ENCODE measurements around the gene SYNC.
"Not testable (repeated sequence)": the region's sequence is repeated elsewhere in the genome, so short reads cannot be mapped to it uniquely, and the experiment has no call there.

Gene SYNC

DNA sequence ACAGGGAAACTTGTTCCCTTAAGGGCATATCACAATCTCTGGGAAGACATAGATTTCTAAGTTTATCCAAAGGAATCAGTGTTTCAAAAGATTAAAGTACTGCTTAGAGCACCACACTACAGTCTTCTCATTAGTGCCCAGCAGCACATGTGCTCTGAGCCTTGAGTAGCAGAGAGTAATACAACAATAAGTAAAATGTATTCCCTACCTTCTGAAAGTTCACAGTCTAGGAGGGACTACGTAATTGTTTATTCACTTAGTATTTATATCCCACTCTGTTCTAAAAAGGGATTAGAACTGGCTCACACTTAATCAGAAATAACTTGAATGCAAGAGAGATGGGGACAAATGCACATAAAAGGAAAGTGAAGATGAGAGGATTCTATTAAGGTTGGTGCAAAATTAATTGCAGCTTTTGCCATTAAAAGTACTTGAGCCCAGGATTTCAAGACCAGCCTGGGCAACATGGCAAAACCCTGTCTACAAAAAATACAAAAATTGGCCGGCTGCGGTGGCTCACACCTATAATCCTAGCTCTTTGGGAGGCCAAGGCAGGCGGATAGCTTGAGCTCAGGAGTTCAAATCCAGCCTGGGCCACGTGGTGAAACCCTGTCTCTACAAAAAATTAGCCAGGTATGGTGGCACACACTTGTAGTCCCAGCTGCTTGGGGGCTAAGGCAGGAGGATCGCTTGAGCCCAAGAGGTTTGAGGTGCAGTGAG is 9.0 kb downstream of the SYNC start:
- no peak for DNase-seq (ENCODE audit: low read depth, low spot score)

- DNase-seq (ENCODE audit: low read depth, low spot score), result no peak
These were observed 16.2 kb downstream of the SYNC start for GRCh38 chr1:32686387-32686786.

- DNase-seq (ENCODE audit: low read depth, low spot score), result no peak
These were observed 17.1 kb downstream of the SYNC start for GRCh38 chr1:32685498-32685897.

- no peak for DNase-seq (ENCODE audit: low read depth, low spot score)
These were observed 18.3 kb downstream of the SYNC start for GRCh38 chr1:32684167-32684811.

DNA sequence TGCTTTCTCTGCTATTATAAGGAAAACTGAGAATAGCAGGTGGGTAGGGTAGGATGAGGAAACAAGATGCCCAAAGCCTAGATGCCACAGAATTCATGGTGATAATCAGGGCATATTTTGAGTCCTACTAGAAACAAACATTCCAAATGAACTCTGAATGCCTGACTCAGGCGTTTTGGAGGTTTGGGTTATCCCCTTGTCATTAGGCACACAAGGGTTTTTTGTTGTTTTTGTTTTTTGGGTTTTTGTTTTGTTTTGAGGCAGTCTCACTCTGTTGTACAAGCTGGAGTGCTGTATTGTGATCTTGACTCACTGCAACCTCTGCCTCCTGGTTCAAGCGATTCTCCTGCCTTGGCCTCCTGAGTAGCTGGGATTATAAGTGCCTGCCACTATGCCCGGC is 19.2 kb downstream of the SYNC start:
- DNase-seq (ENCODE audit: low read depth, low spot score), result no peak

DNA sequence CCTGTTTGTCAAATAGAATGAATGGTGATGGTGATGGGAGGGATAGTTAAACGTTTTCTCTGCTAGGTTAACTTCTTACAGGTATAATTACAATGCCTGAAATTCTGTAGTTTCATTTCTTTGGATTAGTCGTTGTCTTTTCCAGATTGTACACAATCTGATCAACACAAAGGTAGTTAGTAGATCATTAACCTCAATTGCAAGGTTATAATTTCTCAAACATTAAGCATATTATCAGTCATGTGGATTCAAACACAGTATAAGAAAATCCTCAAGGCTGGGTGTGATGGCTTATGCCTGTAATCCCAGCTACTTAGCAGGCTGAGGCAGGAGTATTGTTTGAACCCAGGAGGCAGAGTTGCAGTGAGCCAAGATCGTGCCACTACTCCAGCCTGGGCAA is 20.6 kb downstream of the SYNC start:
- DNase-seq (ENCODE audit: low read depth, low spot score), result no peak

GRCh38 chr1:32681509-32681908 is 21.1 kb downstream of the SYNC start:
- no peak for DNase-seq (ENCODE audit: low read depth, low spot score)

GRCh38 chr1:32680642-32681041 is 21.9 kb downstream of the SYNC start:
- DNase-seq (ENCODE audit: low read depth, low spot score), result no peak

GRCh38 chr1:32679993-32680392 is 22.6 kb downstream of the SYNC start:
- DNase-seq (ENCODE audit: low read depth, low spot score), result not testable (repeated sequence)

DNA sequence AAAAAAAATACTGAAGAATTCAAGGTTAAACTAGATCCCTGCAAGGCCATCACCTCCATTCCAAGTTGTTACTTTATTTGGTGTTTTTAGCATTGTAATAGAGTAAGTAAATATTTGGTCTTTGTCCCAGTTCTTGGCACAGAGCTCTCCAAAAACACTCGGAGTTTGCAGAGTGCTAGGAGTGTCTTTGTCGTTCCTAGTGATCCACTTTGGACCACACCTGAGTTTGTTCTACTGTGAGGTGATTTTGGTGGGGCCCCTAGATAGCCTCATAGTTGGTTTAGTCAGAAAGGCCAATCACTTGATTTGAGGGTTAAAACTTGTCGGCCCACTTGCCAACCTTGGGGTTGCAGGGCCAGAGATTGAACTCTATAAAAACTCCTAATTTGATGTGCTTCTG is 25.6 kb downstream of the SYNC start:
- DNase-seq (ENCODE audit: low read depth, low spot score), result no peak

DNA sequence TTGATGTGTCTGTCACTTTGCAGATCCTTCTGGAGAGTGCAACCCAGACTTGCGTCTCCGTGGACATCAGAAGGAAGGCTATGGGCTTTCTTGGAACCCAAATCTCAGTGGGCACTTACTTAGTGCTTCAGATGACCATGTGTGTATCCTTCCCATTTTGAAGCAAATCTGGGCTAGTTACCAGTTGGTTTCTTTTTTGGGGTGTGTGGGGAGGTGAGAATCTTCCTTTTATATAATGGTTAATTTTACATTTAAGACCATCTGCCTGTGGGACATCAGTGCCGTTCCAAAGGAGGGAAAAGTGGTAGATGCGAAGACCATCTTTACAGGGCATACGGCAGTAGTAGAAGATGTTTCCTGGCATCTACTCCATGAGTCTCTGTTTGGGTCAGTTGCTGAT is 33.9 kb downstream of the SYNC start:
- not testable (repeated sequence) for DNase-seq (ENCODE audit: low read depth, low spot score)

- DNase-seq (ENCODE audit: low read depth, low spot score), result no peak
These were observed 35.5 kb downstream of the SYNC start for GRCh38 chr1:32666901-32667566.

GRCh38 chr1:32665915-32666314 is 36.7 kb downstream of the SYNC start:
- no peak for DNase-seq (ENCODE audit: low read depth, low spot score)

DNA sequence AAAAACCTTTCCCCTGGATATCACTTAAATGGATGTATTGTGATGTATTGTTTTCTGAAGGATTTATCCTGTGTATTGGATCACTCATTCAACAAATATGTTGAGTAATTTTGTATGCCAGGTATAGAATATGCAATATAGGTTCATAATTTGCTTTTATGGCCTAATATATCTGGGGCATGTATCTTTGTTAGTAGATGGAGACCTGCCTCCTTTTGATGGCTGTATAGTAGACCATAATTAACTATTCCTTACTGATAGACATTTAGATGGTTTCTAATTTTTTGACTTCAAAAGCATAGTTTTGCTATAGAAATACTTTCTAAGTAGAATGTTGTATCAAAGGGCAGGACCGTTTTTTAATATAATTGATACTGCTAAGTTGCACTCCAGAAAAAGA is 43.0 kb downstream of the SYNC start:
- no peak for DNase-seq (ENCODE audit: low read depth, low spot score)

DNA sequence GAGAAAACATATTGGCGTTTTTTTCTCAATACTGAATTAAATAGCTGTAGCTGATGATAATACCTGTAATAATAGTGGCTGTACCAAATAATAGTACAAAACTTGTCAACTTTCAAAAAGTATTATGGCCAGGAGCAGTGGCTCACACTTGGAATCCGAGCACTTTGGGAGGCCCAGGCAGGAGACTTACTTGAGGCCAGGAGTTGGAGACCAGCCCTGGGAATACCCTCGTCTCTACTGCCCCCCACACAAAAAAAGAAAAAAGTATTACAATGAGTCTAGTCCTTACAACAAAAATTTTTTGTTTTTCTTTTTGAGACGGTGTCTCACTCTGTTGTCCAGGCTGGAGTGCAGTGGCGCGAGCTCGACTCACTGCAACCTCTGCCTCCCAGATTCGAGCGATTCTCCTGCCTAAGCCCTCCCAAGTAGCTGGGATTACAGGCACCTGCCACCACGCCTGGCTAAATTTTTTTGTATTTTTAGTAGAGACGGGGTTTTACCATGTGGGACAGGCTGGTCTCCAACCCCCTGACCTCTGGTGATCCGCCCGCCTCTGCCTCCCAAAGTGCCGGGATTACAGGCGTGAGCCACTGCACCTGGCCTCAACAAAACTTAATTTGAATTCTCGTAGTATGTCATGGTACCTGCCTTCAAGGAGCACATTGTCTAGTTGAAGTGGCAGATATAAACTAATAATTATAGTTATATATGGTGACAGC is 50.2 kb downstream of the SYNC start:
- no peak for DNase-seq (ENCODE audit: low read depth, low spot score)

DNA sequence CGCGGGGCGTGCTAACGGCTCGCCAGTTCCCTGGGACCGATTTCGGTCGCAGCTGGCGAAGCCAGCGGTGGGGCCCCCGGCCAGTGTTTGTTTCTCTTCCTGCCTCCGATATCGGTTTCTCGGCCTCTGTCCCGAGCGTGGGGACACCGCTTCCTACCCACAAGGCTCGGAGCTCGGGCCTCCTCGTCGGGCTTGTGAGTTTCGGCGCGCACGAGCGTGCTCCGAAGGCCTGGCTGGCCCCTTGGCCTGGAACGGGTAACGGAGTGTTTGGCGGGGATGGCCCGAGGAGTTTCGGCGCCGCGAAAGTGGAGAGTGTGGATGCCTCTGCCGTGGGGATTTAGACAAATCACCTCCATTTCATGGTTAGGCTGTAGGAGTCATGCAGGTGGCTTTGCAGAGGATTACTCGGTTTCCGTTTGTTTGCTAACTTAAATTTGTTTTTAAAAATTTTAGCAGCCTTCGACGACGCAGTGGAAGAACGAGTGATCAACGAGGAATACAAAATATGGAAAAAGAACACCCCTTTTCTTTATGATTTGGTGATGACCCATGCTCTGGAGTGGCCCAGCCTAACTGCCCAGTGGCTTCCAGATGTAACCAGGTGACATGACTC is 51.0 kb downstream of the SYNC start:
- DNase-seq (ENCODE audit: low read depth, low spot score), result no peak

GRCh38 chr1:32650752-32651460 is 51.7 kb downstream of the SYNC start, which contains the start of gene RBBP4:
RBBP4 (plus strand) TSS chr1:32651208; CDS start chr1:32651307, 99 bp downstream.
- DNase-seq (ENCODE audit: low read depth, low spot score), result peak; percentile 98

DNA sequence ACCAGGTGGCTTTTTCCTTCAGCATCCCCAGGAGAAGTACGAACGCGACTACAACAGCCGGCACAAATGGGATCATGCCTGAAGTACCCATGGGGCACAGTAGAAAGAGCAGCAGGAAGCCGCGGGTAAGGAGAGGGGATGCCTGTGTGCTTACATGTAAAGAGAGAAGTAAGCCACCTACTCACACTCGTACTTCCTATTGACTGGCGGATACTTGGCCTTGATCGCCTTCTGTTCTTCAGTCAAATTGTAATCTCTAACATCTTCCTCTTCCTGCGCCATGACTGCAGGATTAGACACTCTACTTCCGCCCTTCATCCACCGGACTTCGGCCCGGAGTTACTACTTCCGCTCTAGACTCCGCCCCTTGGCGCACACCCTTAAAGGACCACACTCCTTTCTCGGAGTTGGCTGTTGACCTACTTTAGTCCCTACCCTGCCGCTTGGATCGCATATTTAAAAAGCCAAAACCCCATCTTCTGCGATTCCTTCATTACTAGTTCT is 52.3 kb downstream of the SYNC start, which contains the start of gene ZBTB8OS:
ZBTB8OS (minus strand) TSS at position 303 of the 504 bp plus-strand sequence; CDS start at position 282, 21 bp downstream.
- DNase-seq (ENCODE audit: low read depth, low spot score), result peak; percentile 78

DNA sequence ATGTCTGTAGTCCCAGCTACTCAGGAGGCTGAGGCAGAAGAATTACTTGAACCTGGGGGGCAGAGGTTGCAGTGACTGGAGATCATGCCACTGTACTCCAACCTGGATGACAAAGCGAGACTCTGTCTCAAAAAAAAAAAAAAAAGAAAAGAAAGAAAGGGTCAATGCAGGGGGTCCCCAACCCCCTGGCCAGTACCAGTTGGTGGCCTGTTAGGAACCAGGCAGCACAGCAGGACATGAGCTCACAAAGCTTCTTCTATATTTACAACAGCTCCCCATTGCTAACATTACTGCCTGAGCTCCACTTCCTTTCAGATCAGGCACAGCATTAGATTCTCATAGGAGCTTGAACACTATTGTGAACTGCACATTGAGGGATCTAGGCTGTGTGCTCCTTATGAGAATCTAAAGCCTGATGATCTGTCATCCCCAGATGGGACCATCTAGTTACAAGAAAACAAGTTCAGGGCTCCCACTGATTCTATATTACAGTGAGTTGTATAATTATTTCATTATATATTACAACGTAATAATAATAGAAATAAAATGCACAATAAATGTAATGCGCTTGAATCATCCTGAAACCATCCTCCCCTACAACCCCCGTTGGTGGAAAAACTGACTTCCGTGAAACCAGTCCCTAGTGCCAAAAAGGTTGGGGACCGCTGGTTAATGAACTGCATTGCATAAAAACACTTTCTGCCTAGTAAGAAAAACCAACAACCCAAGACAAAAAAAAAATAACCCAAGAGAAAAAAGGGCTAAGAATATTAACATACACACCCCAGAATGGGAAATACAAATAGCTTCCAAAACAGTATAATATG is 55.0 kb downstream of the SYNC start:
- DNase-seq (ENCODE audit: low read depth, low spot score), result no peak

DNA sequence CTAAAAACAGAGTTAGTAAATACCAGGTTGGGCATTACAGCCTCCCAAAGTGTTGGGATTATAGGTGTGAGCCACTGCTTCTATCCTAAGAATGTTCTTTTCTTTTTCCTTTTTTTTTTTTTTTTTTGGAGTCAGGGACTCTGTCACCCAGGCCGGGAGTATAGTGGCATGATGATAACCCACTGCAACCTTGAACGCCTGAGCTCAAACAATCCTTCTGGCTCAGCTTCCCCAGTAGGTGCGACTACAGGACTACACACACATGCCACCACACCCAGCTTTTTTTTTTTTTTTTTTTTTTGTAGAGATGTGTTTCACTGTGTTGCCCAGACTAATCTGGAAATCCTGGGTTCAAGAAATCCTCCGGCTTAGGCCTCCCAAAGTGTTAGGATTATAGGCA is 58.1 kb downstream of the SYNC start:
- DNase-seq (ENCODE audit: low read depth, low spot score), result no peak

Data from activated CD4-positive, CD25-positive, alpha-beta regulatory T cell treated with anti-CD3 and anti-CD28 coated beads, Interleukin-2, amount 50 U/mL, for 16 hours (primary cell).